GM12875 (cell line): ENCODE measurements around the gene CAMK1D.

Experiments
- H3K4me3 ChIP-seq: one replicate; pipeline ENCODE4 v1.5.1; 2011; ENCODE audit warnings: low read depth, low read length, control low read depth
- CTCF ChIP-seq: IDR thresholded peaks from 2 replicates; pipeline ENCODE4 v1.5.1; 2011; ENCODE audit warnings: low read depth, mild to moderate bottlenecking, control low read depth, inconsistent platforms, low read length, moderate library complexity, borderline replicate concordance; ENCODE audit not compliant: insufficient read depth

The CAMK1D gene

GRCh38 chr10:12375076-12375504, 25.7 kb downstream of the CAMK1D start:
- H3K4me3 ChIP-seq = no peak overlapping the region
- TF ChIP-seq CTCF = no peak

GRCh38 chr10:12376211-12376610, 26.9 kb downstream of the CAMK1D start:
- no peak for TF ChIP-seq CTCF
- H3K4me3 ChIP-seq = no peak overlapping the region

GRCh38 chr10:12377658-12378290, 28.4 kb downstream of the CAMK1D start:
- TF ChIP-seq CTCF = no peak

GRCh38 chr10:12380999-12381398, 31.7 kb downstream of the CAMK1D start:
- no peak overlapping the region for H3K4me3 ChIP-seq
- no peak for TF ChIP-seq CTCF

More at GRCh38 chr10:12377658-12378290, 28.4 kb downstream of the CAMK1D start:
- H3K4me3 ChIP-seq = no peak overlapping the region

- H3K4me3 ChIP-seq = no peak overlapping the region
- TF ChIP-seq CTCF = no peak
Observed at GRCh38 chr10:12381536-12382156, 32.3 kb downstream of the CAMK1D start.

- H3K4me3 ChIP-seq = no peak overlapping the region
- no peak for TF ChIP-seq CTCF
Observed at GRCh38 chr10:12382157-12382548, 32.8 kb downstream of the CAMK1D start.

GRCh38 chr10:12382956-12383531, 33.7 kb downstream of the CAMK1D start:
- no peak overlapping the region for H3K4me3 ChIP-seq
- TF ChIP-seq CTCF = no peak
